ENCODE measurements around the gene SLC39A7.

SLC39A7 gene

GRCh38 chr6:33176906-33177305 is 23.8 kb upstream of the SLC39A7 start:
- TF ChIP-seq POLR2A (IDR thresholded peaks at IDR 0.05; ENCODE audit: extremely low read depth, insufficient read length) (no peak), MYC (IDR thresholded peaks at IDR 0.05; ENCODE audit: low read depth, low read length) (no peak)
- TF ChIP-seq, protein P1, sequence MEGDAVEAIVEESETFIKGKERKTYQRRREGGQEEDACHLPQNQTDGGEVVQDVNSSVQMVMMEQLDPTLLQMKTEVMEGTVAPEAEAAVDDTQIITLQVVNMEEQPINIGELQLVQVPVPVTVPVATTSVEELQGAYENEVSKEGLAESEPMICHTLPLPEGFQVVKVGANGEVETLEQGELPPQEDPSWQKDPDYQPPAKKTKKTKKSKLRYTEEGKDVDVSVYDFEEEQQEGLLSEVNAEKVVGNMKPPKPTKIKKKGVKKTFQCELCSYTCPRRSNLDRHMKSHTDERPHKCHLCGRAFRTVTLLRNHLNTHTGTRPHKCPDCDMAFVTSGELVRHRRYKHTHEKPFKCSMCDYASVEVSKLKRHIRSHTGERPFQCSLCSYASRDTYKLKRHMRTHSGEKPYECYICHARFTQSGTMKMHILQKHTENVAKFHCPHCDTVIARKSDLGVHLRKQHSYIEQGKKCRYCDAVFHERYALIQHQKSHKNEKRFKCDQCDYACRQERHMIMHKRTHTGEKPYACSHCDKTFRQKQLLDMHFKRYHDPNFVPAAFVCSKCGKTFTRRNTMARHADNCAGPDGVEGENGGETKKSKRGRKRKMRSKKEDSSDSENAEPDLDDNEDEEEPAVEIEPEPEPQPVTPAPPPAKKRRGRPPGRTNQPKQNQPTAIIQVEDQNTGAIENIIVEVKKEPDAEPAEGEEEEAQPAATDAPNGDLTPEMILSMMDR (IDR thresholded peaks at IDR 0.05; ENCODE audit: low read depth, low read length) = no peak
- TF ChIP-seq, protein P2, sequence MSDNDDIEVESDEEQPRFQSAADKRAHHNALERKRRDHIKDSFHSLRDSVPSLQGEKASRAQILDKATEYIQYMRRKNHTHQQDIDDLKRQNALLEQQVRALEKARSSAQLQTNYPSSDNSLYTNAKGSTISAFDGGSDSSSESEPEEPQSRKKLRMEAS (IDR thresholded peaks at IDR 0.05; ENCODE audit: low read depth, low read length) = no peak
- no peak for DNase-seq (ENCODE audit: low read depth)
- H3K4me3 ChIP-seq (ENCODE audit: low read depth, low read length) = no peak overlapping the region

- TF ChIP-seq, protein P1 (IDR thresholded peaks at IDR 0.05; ENCODE audit: low read depth, low read length) = no peak
- TF ChIP-seq POLR2A (IDR thresholded peaks at IDR 0.05; ENCODE audit: extremely low read depth, insufficient read length) (no peak), MYC (IDR thresholded peaks at IDR 0.05; ENCODE audit: low read depth, low read length) (no peak)
- TF ChIP-seq, protein P2 (IDR thresholded peaks at IDR 0.05; ENCODE audit: low read depth, low read length) = no peak
- no peak overlapping the region for H3K4me3 ChIP-seq (ENCODE audit: low read depth, low read length)
- DNase-seq (ENCODE audit: low read depth) = no peak
Measured at GRCh38 chr6:33177552-33178446, 22.9 kb upstream of the SLC39A7 start.

DNA sequence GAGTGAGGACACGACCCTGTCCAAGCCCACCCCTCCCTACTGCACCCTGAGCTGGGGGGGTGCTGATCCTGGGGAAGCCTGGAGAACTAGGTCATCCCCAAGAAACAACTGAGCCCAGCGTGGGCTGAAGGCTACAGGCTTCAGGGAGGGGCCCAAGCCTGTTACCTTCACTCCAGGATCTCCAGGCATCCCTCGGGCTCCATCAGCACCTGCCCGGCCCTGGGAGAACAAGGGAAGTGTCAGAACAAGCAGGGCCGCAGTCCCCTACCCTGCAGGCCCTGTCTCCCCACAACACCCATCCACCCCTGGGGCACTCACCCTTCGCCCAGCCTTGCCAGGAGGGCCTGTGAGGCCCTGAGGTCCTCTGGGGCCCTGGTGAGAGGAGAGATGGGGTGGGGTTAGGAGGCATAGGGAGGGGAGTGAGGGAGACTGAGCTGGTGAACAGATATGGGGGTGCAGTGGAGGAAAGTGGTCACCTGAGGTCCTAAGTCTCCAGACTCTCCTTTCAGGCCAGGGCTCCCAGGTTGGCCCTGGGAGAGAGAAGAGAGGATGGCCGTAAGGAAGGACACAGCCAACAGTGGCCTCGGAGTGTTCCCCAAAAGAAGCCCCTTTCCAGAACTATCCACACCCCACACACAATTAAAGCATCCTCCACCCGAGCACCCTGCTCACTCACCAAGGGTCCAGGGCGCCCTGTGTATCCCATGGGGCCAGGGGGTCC is 21.8 kb upstream of the SLC39A7 start:
- no peak for DNase-seq (ENCODE audit: low read depth)
- no peak overlapping the region for H3K4me3 ChIP-seq (ENCODE audit: low read depth, low read length)
- TF ChIP-seq, protein P1 (IDR thresholded peaks at IDR 0.05; ENCODE audit: low read depth, low read length) = no peak
- no peak for TF ChIP-seq MYC (IDR thresholded peaks at IDR 0.05; ENCODE audit: low read depth, low read length)
- TF ChIP-seq, protein P2 (IDR thresholded peaks at IDR 0.05; ENCODE audit: low read depth, low read length) = no peak
- no peak for TF ChIP-seq POLR2A (IDR thresholded peaks at IDR 0.05; ENCODE audit: extremely low read depth, insufficient read length)

- H3K4me3 ChIP-seq (ENCODE audit: low read depth, low read length) = no peak overlapping the region
- no peak for DNase-seq (ENCODE audit: low read depth)
- TF ChIP-seq, protein P1 (IDR thresholded peaks at IDR 0.05; ENCODE audit: low read depth, low read length) = no peak
- TF ChIP-seq POLR2A (IDR thresholded peaks at IDR 0.05; ENCODE audit: extremely low read depth, insufficient read length) (no peak), MYC (IDR thresholded peaks at IDR 0.05; ENCODE audit: low read depth, low read length) (no peak)
- TF ChIP-seq, protein P2 (IDR thresholded peaks at IDR 0.05; ENCODE audit: low read depth, low read length) = no peak
Measured at GRCh38 chr6:33181141-33181540, 19.5 kb upstream of the SLC39A7 start.

- TF ChIP-seq, protein P1 (IDR thresholded peaks at IDR 0.05; ENCODE audit: low read depth, low read length) = no peak
- no peak overlapping the region for H3K4me3 ChIP-seq (ENCODE audit: low read depth, low read length)
- no peak for DNase-seq (ENCODE audit: low read depth)
Measured at GRCh38 chr6:33183071-33183683, 17.5 kb upstream of the SLC39A7 start.

All from NB4 (cell line).